Adrenal gland (tissue), 5 donors: ENCODE measurements around the gene CD22.

ENCODE experiments used
- CTCF ChIP-seq, 6 experiments: fragments of 450-650 bp in 4 of 6; fragments of 200-600 bp in 2 of 6; sonication (generic) in 1 of 6; IDR thresholded peaks; 1 replicate in 5 of 6; 2 replicates in 1 of 6; pipeline versions ENCODE4 v1.5.1 to v1.8.0; 2016 to 2021; ENCODE audit warnings: antibody characterized with exemption in 6 of 6, mild to moderate bottlenecking in 2 of 6, moderate library complexity in 1 of 6
- POLR2A ChIP-seq, 2 donors: fragments of 450-650 bp; IDR thresholded peaks; one replicate each; pipeline ENCODE4 v1.6.1; 2017; ENCODE audit warnings: antibody characterized with exemption in 2 of 2, mild to moderate bottlenecking in 2 of 2, moderate library complexity in 1 of 2
- donor health status: DM: no; HTN: no; CAD: no.

GRCh38 chr19:35294328-35294727 is 34.7 kb upstream of the CD22 start:
- no peak for TF ChIP-seq CTCF (IDR thresholded peaks at IDR 0.05)
- no peak for TF ChIP-seq POLR2A (IDR thresholded peaks at IDR 0.05)
